Measurements from ENCODE around the gene PARD3. TPM values are rescaled to one million over a fixed set of nuclear protein-coding genes. Genes with fewer than 3 reads are reported as not detected.

The PARD3 gene
- total RNA-seq, 1 experiment from 2014 or later = 61.9 TPM

DNA sequence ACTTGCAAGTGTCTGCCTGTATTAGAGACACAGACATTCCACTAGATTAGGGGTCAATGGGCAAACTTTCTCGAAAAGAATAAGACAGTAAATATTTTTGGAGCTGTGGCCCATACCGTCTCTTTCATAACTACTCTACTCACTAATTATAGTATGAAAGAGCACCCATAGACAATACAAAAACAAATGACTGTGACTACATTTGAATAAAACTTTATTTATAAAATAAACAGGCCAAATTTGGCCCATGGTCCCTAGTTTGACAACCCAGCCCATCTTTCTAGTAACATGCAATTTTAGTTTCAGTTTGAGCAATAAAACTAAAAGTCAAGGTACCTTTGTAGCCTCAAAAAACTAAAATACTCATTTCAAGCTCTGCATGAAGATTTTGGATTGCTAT, 294.6 kb downstream of the PARD3 start:
- in situ Hi-C loops (cut with HindIII; ENCODE audit: low sequenced_read_pairs) = no loop called here
- DNase-seq (ENCODE audit: low spot score) = no peak

DNA sequence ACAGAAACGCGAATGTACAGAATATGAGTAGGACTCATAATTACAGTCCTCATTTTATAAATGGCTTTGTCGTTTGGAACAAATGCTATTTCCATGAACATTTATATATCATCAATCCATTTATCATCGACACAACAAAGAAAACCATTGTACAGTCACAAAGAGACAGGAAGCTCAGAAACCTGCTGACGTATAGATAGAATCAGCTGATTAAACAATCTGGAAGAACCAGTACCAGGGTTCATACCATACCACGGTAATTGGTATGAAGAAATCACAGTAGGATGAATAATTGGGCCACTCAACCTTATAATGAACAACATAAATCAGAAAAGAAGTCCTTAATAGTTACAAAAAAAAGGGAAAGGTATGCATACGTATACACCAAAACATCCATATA, 295.0 kb downstream of the PARD3 start:
- DNase-seq (ENCODE audit: low spot score) = no peak

DNA sequence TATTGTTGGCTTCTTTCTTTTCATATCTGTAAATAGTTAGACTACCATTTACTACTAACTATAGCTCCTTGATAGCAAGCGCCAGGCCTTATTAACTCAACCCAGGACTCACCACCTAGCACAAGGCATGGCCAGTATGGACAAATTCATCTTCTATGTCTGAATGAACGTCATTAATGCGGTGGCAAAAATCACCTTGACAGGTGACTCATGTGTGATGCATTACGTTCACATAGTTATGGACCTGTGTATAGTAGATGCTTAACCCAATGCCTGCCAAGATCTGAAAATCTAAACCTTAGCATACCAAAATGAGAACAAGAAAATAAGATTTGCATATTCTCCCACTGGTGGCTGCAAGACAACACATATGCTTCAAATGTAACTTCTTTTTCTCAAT, 300.8 kb downstream of the PARD3 start:
- in situ Hi-C loops (cut with HindIII; ENCODE audit: low sequenced_read_pairs) = no loop called here
- DNase-seq (ENCODE audit: low spot score) = no peak

More for the DNA sequence above, 295.0 kb downstream of the PARD3 start:
- in situ Hi-C loops (cut with HindIII; ENCODE audit: low sequenced_read_pairs) = no loop called here

DNA sequence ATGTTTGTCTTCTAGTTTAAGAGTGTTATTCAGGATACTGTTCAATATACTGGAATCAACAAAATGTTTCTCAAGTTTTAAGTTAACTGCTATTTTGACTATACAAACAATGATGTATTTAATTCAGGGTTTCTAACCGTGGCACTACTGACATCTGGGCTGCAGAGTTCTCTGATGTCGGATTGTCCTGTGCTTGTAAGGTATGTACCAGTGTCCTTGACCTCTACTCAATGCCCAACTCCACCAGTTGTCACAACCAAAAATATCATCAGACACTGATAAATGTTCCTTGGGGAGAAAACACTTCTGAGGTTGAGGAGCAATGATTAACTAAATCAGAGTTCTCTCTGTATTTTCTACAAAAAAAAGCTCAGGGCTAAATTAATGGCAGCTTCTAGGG, 301.5 kb downstream of the PARD3 start:
- in situ Hi-C loops (cut with HindIII; ENCODE audit: low sequenced_read_pairs) = no loop called here
- DNase-seq (ENCODE audit: low spot score) = no peak

DNA sequence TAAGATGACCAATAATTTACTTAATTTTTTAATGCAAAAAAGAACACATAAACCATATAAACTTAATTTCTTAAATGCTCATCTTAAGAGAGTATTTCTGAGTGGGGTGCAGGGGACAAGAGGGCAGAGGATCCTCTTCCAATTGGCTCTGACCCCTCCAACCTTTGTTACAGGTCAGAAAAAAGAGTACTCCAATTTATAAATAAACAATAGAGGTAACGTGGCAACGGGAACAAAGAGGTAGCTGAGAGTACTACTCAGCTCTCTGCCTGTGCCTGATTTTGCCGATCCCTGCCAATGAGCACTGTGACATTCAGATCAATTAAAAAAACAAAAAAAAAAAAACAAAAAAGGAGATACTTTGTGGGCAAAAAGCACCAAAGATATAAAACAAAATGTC, 307.9 kb downstream of the PARD3 start:
- no peak for DNase-seq (ENCODE audit: low spot score)
- in situ Hi-C loops (cut with HindIII; ENCODE audit: low sequenced_read_pairs) = no loop called here

DNA sequence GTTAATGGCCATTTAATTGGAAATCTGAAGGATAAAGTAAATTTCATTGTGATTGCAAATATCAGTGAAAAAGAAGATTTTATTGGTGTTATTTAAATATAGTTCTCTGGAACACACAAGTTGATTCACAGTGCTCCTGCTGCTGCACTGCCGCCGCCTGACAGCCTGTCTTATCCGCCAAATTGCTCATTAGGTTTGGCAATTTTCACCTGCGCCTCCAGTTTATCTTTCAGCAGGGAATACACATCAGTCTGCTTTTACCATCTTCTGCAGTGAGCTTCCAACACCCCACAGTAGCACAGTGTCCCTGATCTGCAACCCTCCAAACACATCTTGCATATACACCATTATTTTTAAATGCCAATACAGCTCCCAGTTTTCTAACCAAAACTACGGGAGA, 308.3 kb downstream of the PARD3 start:
- no peak for DNase-seq (ENCODE audit: low spot score)
- in situ Hi-C loops (cut with HindIII; ENCODE audit: low sequenced_read_pairs) = no loop called here

DNA sequence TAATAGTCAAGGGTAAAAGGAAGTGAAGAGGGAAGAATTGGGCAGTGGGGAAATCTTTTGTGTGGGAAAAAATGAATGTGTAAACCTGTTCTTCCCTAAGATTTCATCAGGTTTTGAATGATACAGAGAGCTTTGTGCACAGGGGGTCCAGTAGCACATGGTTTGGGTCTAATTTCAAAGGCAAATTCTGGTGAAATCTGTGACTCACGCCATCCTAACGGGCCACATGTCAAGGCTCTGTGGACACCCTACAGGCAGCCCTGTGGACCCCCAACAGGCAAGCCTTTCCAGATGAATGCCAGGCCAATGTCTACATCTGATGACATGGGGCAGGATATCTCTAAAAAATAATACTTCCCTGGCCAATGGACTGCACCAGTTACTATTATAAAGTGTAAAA, 309.8 kb downstream of the PARD3 start:
- DNase-seq (ENCODE audit: low spot score) = no peak
- in situ Hi-C loops (cut with HindIII; ENCODE audit: low sequenced_read_pairs) = no loop called here

DNA sequence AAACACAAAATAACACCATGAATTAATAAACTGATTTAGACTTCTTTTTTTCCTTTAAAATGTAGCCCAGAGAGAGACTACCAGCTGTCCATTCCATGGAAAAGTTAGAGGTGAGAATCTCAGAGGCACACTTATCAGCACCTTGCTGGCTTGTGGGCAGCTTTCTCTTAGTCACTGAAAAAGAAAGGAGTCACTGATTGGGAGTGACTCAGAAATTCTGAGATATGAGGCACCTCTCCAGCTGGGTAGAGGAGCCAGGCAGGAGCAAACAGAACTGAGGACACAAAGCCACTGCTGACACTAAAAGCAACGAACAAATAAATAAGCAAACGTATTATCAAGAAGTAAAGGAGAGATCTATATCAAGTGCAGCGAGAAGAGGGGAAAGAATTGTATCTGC, 310.6 kb downstream of the PARD3 start:
- no peak for DNase-seq (ENCODE audit: low spot score)
- in situ Hi-C loops (cut with HindIII; ENCODE audit: low sequenced_read_pairs) = no loop called here

DNA sequence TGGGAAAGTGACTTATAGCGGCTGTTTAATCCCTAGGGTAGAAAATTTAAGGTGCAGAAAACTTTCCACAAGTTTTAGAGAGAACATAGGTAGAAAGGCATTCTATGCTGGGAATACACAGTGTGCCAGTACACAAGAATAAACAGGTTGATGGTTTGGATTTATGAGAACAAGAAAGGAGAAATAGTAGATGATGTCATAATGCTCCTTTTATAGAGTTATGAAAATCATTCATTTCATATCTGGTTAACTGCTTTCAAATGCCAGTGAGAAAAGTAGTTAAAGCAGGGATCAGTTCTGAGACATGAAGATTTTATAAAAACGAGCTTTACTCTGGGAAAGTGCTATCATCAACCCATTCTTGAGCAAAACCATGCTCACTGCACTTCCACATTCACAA, 311.4 kb downstream of the PARD3 start:
- DNase-seq (ENCODE audit: low spot score) = no peak
- in situ Hi-C loops (cut with HindIII; ENCODE audit: low sequenced_read_pairs) = no loop called here

DNA sequence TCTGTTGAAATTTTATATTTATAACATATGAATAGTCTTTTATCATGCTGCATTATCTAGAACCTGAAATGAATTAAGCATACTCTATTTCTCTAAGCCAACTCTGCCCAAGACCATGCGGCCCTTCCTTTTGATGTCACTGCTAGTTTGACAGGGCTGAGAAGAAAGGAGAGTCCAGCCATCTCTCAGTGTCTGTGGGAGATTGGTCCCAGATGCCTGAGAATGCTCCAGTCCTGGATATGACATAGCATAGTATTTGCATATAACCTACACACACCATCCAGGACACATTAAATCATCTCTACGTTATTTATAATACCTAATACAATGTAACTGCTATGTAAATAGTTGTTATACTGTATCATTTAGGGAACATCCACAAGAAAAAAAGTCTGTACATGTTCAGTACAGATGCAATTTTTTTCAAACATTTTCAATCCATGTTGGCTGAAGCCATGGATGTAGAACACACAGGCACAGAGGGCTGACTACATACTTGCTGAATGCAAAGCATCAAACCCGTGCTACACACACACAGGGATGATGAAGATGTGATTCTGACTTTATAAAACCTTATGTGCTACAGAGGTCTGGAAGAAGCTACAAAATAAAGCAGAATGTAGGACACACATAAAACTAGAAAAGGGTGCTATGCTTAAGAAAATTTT, 315.4 kb downstream of the PARD3 start:
- in situ Hi-C loops (cut with HindIII; ENCODE audit: low sequenced_read_pairs) = no loop called here
- DNase-seq (ENCODE audit: low spot score) = no peak

DNA sequence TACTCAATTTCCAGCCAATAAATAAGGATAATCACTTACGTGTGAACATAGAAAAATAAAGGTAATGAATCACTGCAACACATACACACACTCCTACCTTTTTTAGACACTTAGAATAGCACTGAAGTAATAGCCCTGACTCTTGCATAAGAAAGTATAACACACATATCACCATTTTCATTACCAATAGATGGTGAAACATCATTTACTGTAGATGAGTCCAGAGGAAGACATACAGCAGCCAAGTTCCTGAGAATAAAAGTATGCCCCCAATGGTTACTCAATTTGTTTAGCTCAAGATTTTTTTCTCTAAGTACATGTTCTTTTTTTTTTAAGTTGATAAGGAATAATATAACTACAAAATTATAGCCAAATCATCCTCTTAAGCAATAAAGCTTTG, 316.3 kb downstream of the PARD3 start:
- DNase-seq (ENCODE audit: low spot score) = no peak
- in situ Hi-C loops (cut with HindIII; ENCODE audit: low sequenced_read_pairs) = no loop called here

DNA sequence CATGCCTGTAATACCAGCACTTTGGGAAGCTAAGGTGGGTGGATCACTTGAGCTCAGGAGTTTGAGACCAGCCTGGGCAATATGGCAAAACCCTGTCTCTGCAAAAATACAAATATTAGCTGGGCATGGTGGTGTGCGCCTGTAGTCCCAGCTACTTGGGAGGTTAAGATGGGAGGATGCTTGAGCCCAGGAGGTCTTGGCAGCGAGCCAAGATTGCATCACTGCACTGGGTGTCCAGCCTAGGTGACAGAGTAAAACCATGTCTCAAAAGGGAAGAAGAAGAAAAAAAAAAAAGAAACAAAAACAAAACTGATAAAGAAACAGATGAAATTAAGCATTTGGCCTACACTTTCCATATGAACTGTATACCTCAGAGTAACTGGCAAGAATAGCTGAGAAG, 319.2 kb downstream of the PARD3 start:
- DNase-seq (ENCODE audit: low spot score) = no peak
- in situ Hi-C loops (cut with HindIII; ENCODE audit: low sequenced_read_pairs) = no loop called here

DNA sequence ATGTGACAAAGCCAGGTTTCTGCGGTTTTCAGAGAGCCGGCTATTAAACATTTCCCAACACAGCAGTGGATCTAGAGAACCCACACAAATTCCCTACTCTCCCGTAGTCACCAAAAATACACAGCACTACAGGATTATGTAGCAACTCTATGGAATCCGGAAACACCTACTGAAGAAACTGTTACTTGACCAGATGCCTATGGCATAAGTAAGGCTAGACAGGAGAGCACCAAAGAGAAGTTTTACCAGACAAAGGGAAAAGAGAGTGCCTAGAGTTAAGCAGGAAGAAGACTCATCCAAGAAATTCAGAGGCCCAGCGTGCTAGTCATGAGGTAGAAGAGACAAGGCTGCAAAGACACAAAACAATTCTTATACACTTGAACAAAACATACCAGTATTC, 321.1 kb downstream of the PARD3 start:
- DNase-seq (ENCODE audit: low spot score) = no peak
- in situ Hi-C loops (cut with HindIII; ENCODE audit: low sequenced_read_pairs) = no loop called here

DNA sequence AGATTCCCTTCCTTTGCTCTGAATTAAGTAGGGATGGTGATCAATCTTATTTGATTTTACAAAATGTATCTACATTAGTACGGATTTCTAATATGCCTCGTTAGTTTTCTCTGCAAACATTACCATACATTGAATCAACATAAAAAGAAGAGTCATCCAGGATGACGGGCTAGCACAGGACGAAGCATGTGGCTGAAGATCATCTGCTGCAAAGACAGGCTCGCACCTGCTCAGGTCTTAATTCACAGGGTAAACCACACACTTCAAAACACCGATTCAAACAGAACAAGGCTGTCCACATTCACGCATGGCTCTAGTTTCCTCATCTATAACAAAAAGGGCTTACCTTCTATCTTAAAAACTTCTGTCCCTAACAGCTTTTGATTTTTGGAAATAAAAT, 323.0 kb downstream of the PARD3 start:
- in situ Hi-C loops (cut with HindIII; ENCODE audit: low sequenced_read_pairs) = no loop called here
- no peak for DNase-seq (ENCODE audit: low spot score)

DNA sequence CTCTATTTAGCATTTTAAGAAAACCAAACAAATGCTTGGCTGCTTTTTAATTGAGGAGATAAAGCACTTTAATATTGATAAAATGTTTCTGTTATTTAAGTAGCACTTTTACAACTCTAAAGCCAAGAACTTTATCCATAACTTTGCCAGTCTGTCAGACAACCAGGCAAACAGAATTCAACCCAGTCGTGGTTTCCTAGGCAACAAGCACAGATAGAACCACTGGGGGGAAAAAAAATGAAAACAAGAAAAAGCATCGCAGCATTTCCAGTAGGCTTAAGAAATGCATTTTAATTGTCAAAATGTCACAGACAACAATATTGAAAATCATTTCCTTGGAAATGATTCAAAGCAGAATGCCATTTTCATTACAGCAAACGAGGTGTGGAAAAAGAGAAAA, 323.4 kb downstream of the PARD3 start:
- in situ Hi-C loops (cut with HindIII; ENCODE audit: low sequenced_read_pairs) = no loop called here
- no peak for DNase-seq (ENCODE audit: low spot score)

DNA sequence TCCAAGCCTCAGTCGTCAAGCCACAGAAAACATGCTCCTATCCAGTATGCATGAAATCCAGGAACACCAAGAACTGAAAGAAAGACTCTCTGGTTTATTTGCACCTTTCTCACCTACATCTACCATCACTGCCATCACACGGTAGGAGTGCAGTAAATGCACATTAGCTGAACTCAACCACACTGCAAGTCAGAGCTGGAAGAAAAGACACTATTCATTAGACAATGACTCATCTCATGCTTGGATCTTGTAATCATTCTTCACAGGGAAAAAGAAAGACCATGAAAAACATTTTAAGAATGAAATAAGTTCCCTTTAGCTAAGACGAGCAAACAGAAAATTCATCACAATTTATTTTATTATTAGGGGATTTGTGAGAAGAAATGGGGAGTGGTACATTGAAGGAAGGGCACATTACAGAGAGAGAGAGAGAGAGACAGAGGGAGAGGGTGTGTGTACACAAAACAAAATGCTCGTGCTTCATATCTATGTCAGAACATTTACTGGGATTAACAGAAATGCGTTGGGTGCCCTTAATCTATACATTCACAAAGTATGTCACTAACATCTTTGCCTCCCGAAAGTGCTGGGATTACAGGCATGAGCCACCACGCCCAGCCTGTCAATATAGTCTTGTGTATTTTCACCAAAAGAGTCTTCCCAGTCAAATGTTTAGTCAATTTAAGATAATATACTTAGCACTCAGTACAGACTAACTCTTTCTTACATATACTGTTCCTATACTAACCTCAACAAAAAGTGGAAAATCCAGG, 324.9 kb downstream of the PARD3 start:
- DNase-seq (ENCODE audit: low spot score) = no peak
- in situ Hi-C loops (cut with HindIII; ENCODE audit: low sequenced_read_pairs) = no loop called here

DNA sequence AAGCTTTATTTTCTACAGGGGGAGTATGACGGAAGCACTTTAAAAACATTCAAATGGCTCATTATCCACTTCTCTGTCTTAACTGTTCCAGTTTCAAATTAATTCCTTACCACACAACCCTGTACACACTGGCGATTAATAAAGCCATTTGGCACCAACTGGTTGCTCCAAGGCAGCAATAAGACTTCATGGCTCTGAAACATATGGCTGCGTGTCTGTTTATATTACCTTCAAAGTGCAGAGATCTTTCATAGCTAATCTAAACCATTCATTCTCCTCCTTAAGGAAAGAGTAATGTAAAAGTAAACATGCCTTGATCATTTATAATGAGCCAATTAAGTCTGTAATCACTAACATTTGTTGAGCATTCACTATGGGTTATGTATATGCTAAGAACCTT, 325.7 kb downstream of the PARD3 start:
- no peak for DNase-seq (ENCODE audit: low spot score)
- in situ Hi-C loops (cut with HindIII; ENCODE audit: low sequenced_read_pairs) = no loop called here

DNA sequence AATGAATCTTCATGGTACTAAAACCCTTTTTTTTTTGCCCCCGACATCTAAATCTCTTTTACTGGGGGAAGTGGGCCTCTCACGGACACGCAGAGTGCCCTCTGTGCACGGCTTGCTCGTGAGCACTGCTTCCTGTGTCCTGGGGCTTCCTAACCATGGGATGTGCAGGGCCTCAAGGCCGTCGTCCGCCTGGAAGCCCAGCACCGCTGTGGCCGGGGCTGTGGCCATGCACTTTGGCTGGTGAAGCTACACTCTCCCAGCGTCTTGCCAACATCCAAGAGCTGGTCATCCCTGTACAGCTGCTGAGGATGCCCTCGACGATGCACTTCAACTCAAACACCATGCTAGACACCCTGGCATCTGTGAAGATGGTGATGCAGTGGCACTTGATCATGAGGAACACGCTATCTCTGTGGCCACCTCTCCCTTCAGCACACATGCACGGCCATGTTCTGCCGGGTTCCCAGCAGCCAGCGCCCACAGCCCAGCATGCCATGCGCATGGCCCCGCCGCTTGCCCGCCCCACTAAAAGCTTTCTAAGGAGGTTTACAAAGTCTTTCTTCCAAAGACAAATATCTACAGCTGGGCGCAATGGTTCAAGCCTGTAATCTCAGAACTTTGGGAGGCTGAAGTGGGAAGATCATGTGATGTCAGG, 326.5 kb downstream of the PARD3 start:
- no peak for DNase-seq (ENCODE audit: low spot score)
- in situ Hi-C loops (cut with HindIII; ENCODE audit: low sequenced_read_pairs) = no loop called here

DNA sequence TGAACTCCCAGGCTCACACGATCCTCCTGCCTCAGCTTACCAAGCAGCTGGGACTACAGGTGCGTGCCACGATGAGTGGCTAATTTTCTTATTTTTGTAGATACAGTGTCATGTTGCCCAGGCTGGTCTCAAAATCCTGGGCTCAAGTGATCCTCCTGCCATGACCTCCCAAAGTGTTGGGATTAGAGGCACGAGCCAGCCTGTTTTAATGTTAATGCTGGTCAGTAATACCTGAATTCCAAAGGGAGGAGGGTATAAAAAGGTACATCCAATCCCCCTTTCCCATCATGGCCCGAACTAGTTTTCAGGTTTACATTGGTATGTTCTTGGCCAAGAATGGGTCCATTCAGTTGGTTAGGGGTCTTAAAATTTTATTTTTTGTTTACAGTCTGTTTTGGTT, 329.1 kb downstream of the PARD3 start:
- no peak for DNase-seq (ENCODE audit: low spot score)
- in situ Hi-C loops (cut with HindIII; ENCODE audit: low sequenced_read_pairs) = no loop called here

DNA sequence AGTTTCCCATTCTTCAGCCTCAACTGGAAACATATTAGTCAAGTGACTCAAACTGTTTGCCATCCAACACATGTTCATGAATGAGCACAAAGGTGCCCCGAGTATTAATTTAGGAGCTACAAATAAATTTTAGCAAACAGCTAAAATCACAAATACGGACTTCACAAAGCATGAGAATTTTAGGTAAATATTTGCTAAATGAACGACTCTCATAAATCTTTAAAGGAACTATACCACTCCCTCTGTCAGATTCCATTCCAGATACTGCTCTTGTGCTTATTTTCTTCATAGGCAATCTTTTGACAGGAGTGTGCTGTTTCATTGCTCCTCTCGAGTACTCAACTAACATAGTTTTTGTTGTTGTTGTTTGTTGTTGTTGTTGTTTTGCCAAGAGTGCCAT, 330.9 kb downstream of the PARD3 start:
- in situ Hi-C loops (cut with HindIII; ENCODE audit: low sequenced_read_pairs) = no loop called here
- DNase-seq (ENCODE audit: low spot score) = no peak

DNA sequence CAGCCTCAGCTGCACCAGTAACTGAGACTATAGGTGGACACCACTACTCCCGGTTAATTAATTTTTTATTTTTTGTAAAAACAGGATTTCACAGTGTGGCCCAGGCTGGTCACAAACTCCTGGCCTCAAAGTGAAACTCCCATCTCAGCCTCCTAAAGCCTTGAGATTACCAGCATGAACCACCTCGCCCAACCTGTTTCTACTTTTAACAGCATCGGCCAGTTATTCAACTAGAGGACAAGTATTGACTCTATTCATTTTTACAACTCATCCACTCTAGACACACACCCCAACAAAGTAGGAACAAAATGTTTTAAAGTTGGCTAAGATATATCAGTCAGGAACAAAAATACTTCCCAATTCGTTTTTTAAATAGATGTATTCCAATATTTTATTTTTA, 334.8 kb downstream of the PARD3 start:
- no peak for DNase-seq (ENCODE audit: low spot score)

More for the DNA sequence above, 334.8 kb downstream of the PARD3 start:
- in situ Hi-C loops (cut with HindIII; ENCODE audit: low sequenced_read_pairs) = no loop called here

Measured in G401 (cell line).